GM12878 (cell line): ENCODE results near the gene FAM216A. TPM values are rescaled to one million over a fixed set of nuclear protein-coding genes. Genes with fewer than 3 reads are reported as not detected.

Source experiments
- ATAC-seq: fragments of 200-7000 bp; cut with Tn5 transposase; 3 replicates; pipeline ENCODE4 v1.9.1; 2020; ENCODE audit warnings: mild to moderate bottlenecking, moderate library complexity
- BruUV-seq: library from RNA; stranded (reverse); fragments of 400-500 nt; replicated peaks from 2 replicates; lab custom pipeline; 2021; lab: Mats Ljungman, UMichigan
- CTCF ChIA-PET: fragments of 300-600 bp; sonication (Branson Sonifier 250); formaldehyde crosslinking; extraction: SDS; loops from one replicate; lab custom pipeline; 2021; ENCODE audit warnings: inconsistent platforms; lab: Yijun Ruan, JAX
- POLR2A ChIA-PET: fragments of 350-600 bp; formaldehyde crosslinking; extraction: SDS; loops from one replicate; lab custom pipeline; 2021; ENCODE audit warnings: inconsistent platforms; lab: Charles Lee
- RAD21 ChIA-PET: fragments of 300-600 bp; sonication (Branson Sonifier 250); formaldehyde crosslinking; loops from one replicate; lab custom pipeline; 2023; ENCODE audit warnings: antibody characterized with exemption; ENCODE audit not compliant: unreplicated experiment; lab: Charles Lee
- SMC1A ChIA-PET: fragments of 300-600 bp; sonication (Branson Sonifier 250); formaldehyde crosslinking; loops from one replicate; lab custom pipeline; 2023; ENCODE audit not compliant: unreplicated experiment, uncharacterized antibody; lab: Charles Lee
- DNase-seq: peaks from one replicate; pipeline ENCODE4 v3.0.0-alpha.2; 2011; ENCODE audit warnings: low read depth, low spot score
- FAIRE-seq: peaks from 3 replicates; lab custom pipeline; 2011; peaks lifted over from hg19 to GRCh38; lab: Jason Lieb, UNC
- H2AFZ ChIP-seq: 2 replicates; pipeline ENCODE4 v1.6.0; 2011; ENCODE audit warnings: low read depth, low read length, control low read depth; ENCODE audit not compliant: control insufficient read depth
- H3K27ac ChIP-seq: 2 replicates; pipeline ENCODE4 v1.5.1; 2011; ENCODE audit warnings: control low read depth; ENCODE audit not compliant: control insufficient read depth, insufficient read depth
- H3K27me3 ChIP-seq, 2 experiments: replicated peaks in 1 of 2; 2 replicates each; pipeline versions ENCODE4 v1.6.0 to v1.6.1; 2011; ENCODE audit warnings: low read length in 1 of 2; ENCODE audit not compliant: control insufficient read depth in 2 of 2, insufficient read depth in 2 of 2
- H3K36me3 ChIP-seq, 2 experiments: 2 replicates each; pipeline ENCODE4 v1.5.1; 2011; ENCODE audit warnings: low read length in 1 of 2; ENCODE audit not compliant: control insufficient read depth in 2 of 2, insufficient read depth in 2 of 2
- H3K4me1 ChIP-seq: 2 replicates; pipeline ENCODE4 v1.6.1; 2011; ENCODE audit warnings: mild to moderate bottlenecking, low read length, moderate library complexity, mixed read lengths; ENCODE audit not compliant: control insufficient read depth, insufficient read depth
- H3K4me2 ChIP-seq: 2 replicates; pipeline ENCODE4 v1.6.0; 2011; ENCODE audit warnings: control low read depth; ENCODE audit not compliant: control insufficient read depth, insufficient read depth
- H3K4me3 ChIP-seq: fragments of 200-600 bp; sonication (generic); 2 replicates; pipeline ENCODE4 v1.5.1; 2016
- H3K79me2 ChIP-seq: 2 replicates; pipeline ENCODE4 v1.6.0; 2011; ENCODE audit warnings: low read length; ENCODE audit not compliant: control insufficient read depth, insufficient read depth
- H3K9ac ChIP-seq: 2 replicates; pipeline ENCODE4 v1.8.0; 2011; ENCODE audit warnings: low read length, control low read depth, mixed read lengths; ENCODE audit not compliant: control insufficient read depth, insufficient read depth
- H3K9me3 ChIP-seq: replicated peaks from 3 replicates; pipeline ENCODE4 v1.5.1; 2011; ENCODE audit warnings: mild to moderate bottlenecking, low read length; ENCODE audit not compliant: control insufficient read depth, insufficient read depth
- H4K20me1 ChIP-seq: 2 replicates; pipeline ENCODE4 v1.6.0; 2011; ENCODE audit not compliant: control insufficient read depth, insufficient read depth
- ESRRA ChIP-seq: IDR thresholded peaks from 2 replicates; pipeline ENCODE4 v1.6.1; 2012; ENCODE audit warnings: mild to moderate bottlenecking, low read length, improper control_type of control experiment
- MYC ChIP-seq: IDR thresholded peaks from 2 replicates; pipeline ENCODE4 v1.6.1; 2011; ENCODE audit warnings: mild to moderate bottlenecking, low read length, moderate library complexity, inconsistent platforms; ENCODE audit not compliant: insufficient read depth, insufficient replicate concordance, insufficient read length, severe bottlenecking
- POLR2AphosphoS2 ChIP-seq: IDR thresholded peaks from 2 replicates; pipeline ENCODE4 v1.6.1; 2011; ENCODE audit warnings: low read depth, mild to moderate bottlenecking, low read length, improper control_type of control experiment, moderate library complexity
- SPI1 ChIP-seq: IDR thresholded peaks from 2 replicates; pipeline ENCODE4 v1.6.1; 2011; ENCODE audit warnings: low read depth, mild to moderate bottlenecking, low read length, moderate library complexity, borderline replicate concordance; ENCODE audit not compliant: insufficient read depth
- USF1 ChIP-seq: IDR thresholded peaks from 2 replicates; pipeline ENCODE4 v1.6.1; 2011; ENCODE audit warnings: borderline replicate concordance, low read depth, mild to moderate bottlenecking, moderate library complexity, mixed read lengths, low read length; ENCODE audit not compliant: insufficient read depth; ENCODE audit errors: extremely low read length
- WGBS: methylation state at CpG from one replicate; pipeline ENCODE4 v1.1.6; 2016; ENCODE audit warnings: low lambda C conversion rate; ENCODE audit not compliant: insufficient replicate concordance, insufficient coverage; ENCODE audit errors: missing lambda C conversion rate; 5-methylcytosine and 5-hydroxymethylcytosine counted together
- in situ Hi-C: fragments of 300-500 bp; cut with MboI; formaldehyde crosslinking; loops from 9 replicates; pipeline ENCODE4 v1.14.3; 2018; ENCODE audit warnings: mixed read lengths
- intact Hi-C: fragments of 100-400 bp; cut with micrococcal nuclease; formaldehyde crosslinking; loops from one replicate; pipeline ENCODE4 v1.14.2; 2022; ENCODE audit not compliant: unreplicated experiment
- polyA plus RNA-seq, 11 experiments: library from polyadenylated mRNA; depleted of rRNA in 4 of 11; unstranded in 6 of 11; stranded (reverse) in 5 of 11; fragments of >200 nt; fragmentation: Nextera tagmentation in 4 of 11; fragmentation: Illumina TruSeq in 1 of 11; extraction: Ambion mirVana in 4 of 11; extraction: Trizol in 1 of 11; gene quantifications; 1 replicate in 1 of 11; 2 replicates in 10 of 11; pipeline versions ENCODE4 v1.2.1 to v1.2.3, GENCODE V29; 2011 to 2016; ENCODE audit warnings: inconsistent platforms in 2 of 11, missing spikeins in 2 of 11, low read depth in 1 of 11
- total RNA-seq, 4 experiments: library from RNA; depleted of rRNA in 3 of 4; stranded (reverse); fragments of >200 nt in 3 of 4; fragmentation: Illumina TruSeq in 1 of 4; extraction: Trizol in 1 of 4; gene quantifications; 2 replicates each; pipeline versions ENCODE4 v1.2.1 to v1.2.3, GENCODE V29; 2013 to 2021

The FAM216A gene
- total and polyA plus RNA-seq, 10 of the 15 experiments (the other 5 are each of a cell fraction or from before 2014, with no cell fraction given) = 15.0 to 48.3 (median 35.0) TPM

GRCh38 chr12:110533607-110534006 is 65.0 kb downstream of the FAM216A start:
- CTCF ChIA-PET = interaction anchor here (0.8 to 5.4 kb wide), 11 partner anchors 10 to 68 kb away, joined by 3 to 52 read pairs (median 6); partner anchors contain the start of genes FAM216A and GPN3
- Histone ChIP-seq H3K27me3 (no peaks in the 10 kb centered on the region), H3K4me3 (no peak overlapping the region), H3K4me2 (peak overlapping the region; percentile 5), H3K9ac (no peak overlapping the region), H3K9me3 (no peaks in the 10 kb centered on the region), H4K20me1 (no peaks in the 10 kb centered on the region), H3K27ac (peak overlapping the region; percentile 58; the same call in 1 of the 2 replicates), H3K36me3 (peaks cover 7 to 23% of the 10 kb centered on the region in 2 experiments; a peak in 3 of 4 replicates), H3K79me2 (peaks cover 49% of the 10 kb centered on the region), H2AFZ (no peak overlapping the region), H3K4me1 (peaks cover 76% of the 10 kb centered on the region)
- WGBS = 50% methylated on average over 6 of the region's 6 CpGs
- in situ Hi-C loops (no loop called here), intact Hi-C loops (loop anchor here (10.0 kb wide), 1 partner anchor 351 kb away; no protein-coding TSS in a partner anchor)
- no peak for DNase-seq
- FAIRE-seq = no peak
- TF ChIP-seq POLR2AphosphoS2 = no peak
- TF ChIP-seq ESRRA = no peak
- TF ChIP-seq USF1 = no peak
- TF ChIP-seq MYC = no peak
- TF ChIP-seq SPI1 = no peak
- POLR2A ChIA-PET = interaction anchor here (1.0 to 10.4 kb wide), 12 partner anchors 10 to 153 kb away, joined by 4 to 122 read pairs (median 9); partner anchors contain the start of genes FAM216A and GPN3
- no peak for ATAC-seq
- SMC1A ChIA-PET = interaction anchor here (0.6 to 18.4 kb wide), 13 partner anchors 10 to 87 kb away, joined by 3 to 308 read pairs (median 4); no protein-coding TSS in a partner anchor
- RAD21 ChIA-PET = interaction anchor here (1.0 to 7.3 kb wide), 14 partner anchors 9 to 153 kb away, joined by 3 to 109 read pairs (median 10); partner anchors contain the start of genes FAM216A and GPN3
- no TSS peak for BruUV-seq
